Neural cell (in vitro differentiated cells): ENCODE results near the gene CACNA1S.

ENCODE experiments used
- CTCF ChIP-seq: fragments of 450-650 bp; IDR thresholded peaks from 2 replicates; pipeline ENCODE4 v1.5.1; 2014; ENCODE audit warnings: antibody characterized with exemption, mild to moderate bottlenecking, moderate library complexity; ENCODE audit not compliant: poor library complexity, severe bottlenecking
- EP300 ChIP-seq: fragments of 450-650 bp; conservative IDR thresholded peaks from 2 replicates; pipeline ENCODE4 v1.6.1; 2014; ENCODE audit warnings: antibody characterized with exemption, mild to moderate bottlenecking, moderate library complexity; ENCODE audit not compliant: poor library complexity, severe bottlenecking
- EZH2 ChIP-seq: fragments of 200-600, 300-800 bp; shearing (Covaris generic), sonication (generic); IDR thresholded peaks from 2 replicates; pipeline ENCODE4 v1.6.1; 2014; ENCODE audit warnings: antibody characterized with exemption, low read length, borderline replicate concordance, mild to moderate bottlenecking; ENCODE audit not compliant: insufficient read depth, poor library complexity, severe bottlenecking
- MXI1 ChIP-seq: fragments of 450-650 bp; conservative IDR thresholded peaks from 2 replicates; pipeline ENCODE4 v1.6.1; 2014; ENCODE audit warnings: antibody characterized with exemption, mild to moderate bottlenecking; ENCODE audit not compliant: poor library complexity, severe bottlenecking
- POLR2AphosphoS5 ChIP-seq: IDR thresholded peaks from 2 replicates; pipeline ENCODE4 v1.6.1; 2012
- REST ChIP-seq: IDR thresholded peaks from 2 replicates; pipeline ENCODE4 v1.6.1; 2012; ENCODE audit warnings: borderline replicate concordance
- SMC3 ChIP-seq: fragments of 450-650 bp; conservative IDR thresholded peaks from 2 replicates; pipeline ENCODE4 v1.6.1; 2014; ENCODE audit warnings: antibody characterized with exemption, mild to moderate bottlenecking, moderate library complexity; ENCODE audit not compliant: poor library complexity
- TAF1 ChIP-seq: IDR thresholded peaks from 2 replicates; pipeline ENCODE4 v1.6.1; 2012; ENCODE audit warnings: low read depth

- TF ChIP-seq CTCF (no peak), MXI1 (no peak), EP300 (no peak), EZH2 (no peak), REST (no peak), POLR2AphosphoS5 (no peak), SMC3 (no peak), TAF1 (no peak)
Measured at GRCh38 chr1:201156819-201157218, 44.6 kb upstream of the CACNA1S start.
